ENCODE data around the gene SIK3.
A peak's percentile ranks its signal among the peaks of the same experiment; 100 is the strongest.

Gene SIK3

DNA sequence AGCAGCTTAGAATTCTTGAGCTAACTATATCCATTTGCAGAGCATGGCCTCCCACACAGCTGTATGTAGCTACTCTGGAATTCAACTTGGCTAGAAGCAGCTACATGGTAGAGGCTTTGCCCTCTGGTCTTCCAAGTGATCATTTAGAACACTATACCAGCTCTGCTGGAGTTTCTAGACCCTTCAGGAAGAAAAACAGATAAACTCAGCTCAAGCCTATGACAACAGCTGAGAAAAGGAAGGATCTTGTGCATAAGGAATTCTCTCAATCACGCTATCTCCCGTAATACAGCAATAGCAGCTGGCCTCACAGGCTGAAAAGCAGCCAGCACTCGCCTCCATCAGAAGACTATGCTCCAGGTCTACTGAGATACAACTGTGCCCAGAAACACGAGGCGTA, 210.2 kb downstream of the SIK3 start:
- DNase-seq = peak; percentile 65

DNA sequence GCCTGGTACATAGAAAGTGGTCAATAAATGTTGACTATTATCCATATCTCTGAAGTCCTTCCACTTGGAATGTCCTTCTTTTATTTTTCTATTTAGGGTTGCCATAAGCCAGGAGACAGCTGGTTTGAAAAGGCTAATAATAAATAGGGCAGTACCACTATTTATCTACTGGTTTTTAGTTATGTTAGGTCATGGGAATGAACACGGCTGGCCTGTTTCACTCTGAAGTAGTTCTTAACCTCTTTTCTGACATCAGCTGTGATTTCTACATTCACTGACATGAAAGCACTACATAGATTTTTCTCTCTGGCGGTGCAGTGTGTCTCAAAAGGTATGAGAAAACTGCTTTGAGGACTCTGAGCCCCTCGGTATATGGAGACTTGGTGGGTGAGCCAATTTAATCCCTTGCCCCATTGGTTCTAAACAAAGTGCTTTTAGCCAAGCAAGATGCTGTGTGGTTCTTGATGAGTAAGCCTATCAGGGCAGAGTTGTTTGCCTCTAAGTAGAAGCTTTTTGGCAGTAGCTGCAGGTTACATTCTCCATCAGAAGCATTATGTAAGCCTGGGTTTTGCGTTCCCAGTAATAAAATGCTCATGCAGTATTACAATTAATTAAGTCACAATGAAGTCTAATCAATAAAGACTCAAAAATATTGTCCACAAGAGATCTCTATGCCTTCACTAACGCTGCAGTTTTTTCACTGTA, 212.1 kb downstream of the SIK3 start:
- peak; percentile 13 for DNase-seq

DNA sequence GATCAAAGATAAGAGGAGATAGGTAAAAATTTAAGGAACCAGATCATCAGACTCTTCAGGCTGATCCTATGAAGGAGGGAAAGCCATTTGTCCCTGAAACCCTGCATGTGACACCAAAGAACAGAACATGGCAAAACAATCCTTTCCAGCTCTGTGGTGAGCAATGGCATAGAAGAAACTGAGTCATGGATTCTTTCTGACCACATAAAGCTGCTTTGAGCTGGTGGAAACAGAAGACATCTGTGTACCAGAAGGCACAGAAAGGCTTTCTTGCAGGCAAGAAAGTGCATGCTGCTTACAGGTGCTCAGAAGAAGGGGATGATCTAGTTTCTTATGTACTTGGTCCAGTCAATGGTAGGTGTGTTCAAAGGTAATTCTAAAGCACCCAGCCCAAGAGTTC, 215.8 kb downstream of the SIK3 start:
- peak; percentile 79 for DNase-seq

GRCh38 chr11:116881143-116881542, 217.1 kb downstream of the SIK3 start:
- no peak for DNase-seq

DNA sequence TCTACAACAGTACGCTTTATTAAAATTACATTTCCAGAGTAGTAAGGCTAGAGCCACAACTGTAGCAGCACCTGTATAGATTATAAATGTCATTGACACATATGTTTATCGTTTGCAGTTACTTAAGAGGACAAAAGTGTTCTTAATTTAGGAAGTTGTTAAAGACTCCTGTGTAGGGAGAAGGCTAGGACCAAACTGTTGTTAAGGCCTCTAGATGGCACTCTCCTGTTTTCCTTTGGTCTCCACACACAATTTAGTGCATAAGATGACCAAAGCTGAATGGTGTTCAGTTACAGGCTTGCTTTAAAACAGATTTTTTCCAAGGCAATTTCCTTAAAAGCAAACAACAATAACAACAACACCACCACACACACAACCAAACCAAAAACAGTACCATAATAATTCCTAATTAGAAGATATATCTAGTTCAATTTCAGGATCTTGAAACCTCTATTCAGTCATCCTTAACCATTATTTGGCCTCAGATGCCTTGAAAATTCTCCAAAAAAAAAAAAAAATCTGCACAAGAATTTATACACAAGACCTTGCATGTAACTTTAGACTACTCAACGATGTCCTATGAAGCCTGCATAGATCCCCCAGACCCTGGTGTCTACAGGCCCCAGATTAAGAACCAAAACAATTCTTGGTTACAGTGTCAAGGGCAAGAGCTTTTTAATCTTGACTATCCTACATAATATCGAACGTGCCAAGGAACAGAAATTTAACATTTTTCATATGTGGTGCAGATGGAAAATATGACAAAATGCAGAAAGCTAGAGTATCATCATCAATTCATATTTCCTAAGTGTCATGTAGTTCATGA, 218.2 kb downstream of the SIK3 start:
- DNase-seq = peak; percentile 71

DNA sequence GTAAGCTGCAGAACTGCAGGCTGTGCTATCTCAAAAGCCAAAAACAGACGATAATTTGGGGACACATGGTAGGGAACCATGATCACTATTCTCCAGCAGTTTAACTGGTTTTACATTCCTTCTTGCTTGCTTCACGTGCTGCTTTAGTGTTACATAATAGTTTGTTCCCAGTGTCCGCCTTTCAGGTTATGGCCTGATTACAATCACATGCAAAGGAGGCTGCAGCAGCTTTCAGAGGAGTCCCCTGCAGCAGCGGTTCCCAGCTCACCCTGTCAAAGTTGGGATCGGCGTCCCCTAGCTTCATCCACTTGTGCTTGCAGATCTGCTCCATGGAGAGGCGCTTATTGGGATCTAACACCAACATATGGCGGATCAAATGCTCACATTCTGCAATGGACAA, 221.6 kb downstream of the SIK3 start:
- DNase-seq = no peak

GRCh38 chr11:116875194-116875593, 223.0 kb downstream of the SIK3 start:
- DNase-seq = no peak

DNA sequence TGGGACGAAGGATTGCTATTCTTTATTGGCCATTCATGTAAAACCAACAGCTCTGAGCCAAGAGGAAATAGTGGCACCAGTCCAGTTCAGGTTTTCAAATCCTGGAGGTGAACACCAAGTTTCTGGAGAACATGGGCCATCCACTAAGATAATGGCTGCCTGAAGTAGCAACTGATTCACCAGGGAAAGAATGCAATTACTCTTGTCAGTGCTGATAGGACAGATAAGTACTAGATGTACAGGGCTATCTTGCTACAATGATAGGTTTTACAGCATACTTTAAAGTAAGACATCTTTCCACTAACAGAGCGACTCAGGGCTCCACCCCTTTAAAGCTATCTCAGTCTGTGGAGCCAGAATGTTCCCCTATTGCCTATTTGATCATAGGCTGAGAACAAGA, 224.0 kb downstream of the SIK3 start:
- peak; percentile 83 for DNase-seq

- no peak for DNase-seq
Observed at GRCh38 chr11:116873381-116873780, 224.8 kb downstream of the SIK3 start.

DNA sequence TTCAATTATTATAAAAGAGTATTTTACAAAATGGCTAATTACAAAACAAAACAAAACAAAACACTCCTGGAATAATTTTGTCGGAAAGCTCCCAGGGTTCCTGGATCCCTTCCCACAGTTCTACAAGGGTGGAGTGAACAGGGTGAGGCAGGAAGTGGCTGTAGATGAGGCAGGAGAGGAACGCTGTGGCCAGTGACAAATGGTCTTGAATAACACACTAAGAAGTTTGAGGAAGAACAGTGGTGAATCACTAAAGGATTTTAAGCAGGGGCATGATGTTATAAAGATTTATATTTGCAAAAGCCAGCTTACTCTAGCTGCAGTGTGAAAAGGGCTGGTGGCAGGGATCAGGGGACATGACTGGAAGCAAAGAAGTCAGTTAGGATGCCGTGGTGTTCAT, 227.0 kb downstream of the SIK3 start:
- DNase-seq = peak; percentile 90

DNA sequence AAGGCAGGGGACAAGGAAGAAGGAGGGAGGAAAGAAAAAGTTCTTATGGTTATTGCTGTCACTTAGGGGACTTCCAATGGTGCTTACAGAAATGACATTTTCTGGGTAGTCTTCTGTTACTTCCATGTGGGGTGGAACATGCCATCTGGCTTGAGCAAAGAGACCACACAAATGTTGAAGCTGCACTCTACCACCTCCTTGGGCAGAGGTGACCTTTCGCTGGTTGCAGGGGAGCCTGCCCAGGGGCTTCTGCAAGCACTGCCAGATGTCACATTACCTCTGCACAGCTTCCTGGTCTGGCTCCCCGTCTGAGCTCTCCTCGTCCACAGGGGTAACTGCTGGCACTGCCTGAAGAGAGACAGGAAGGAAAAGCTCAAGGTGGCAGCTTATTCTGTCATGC, 228.2 kb downstream of the SIK3 start:
- DNase-seq = no peak

- DNase-seq = no peak
Observed at GRCh38 chr11:116869610-116870009, 228.6 kb downstream of the SIK3 start.

GRCh38 chr11:116868066-116868465, 230.2 kb downstream of the SIK3 start:
- no peak for DNase-seq

GRCh38 chr11:116867619-116868018, 230.6 kb downstream of the SIK3 start:
- no peak for DNase-seq

DNA sequence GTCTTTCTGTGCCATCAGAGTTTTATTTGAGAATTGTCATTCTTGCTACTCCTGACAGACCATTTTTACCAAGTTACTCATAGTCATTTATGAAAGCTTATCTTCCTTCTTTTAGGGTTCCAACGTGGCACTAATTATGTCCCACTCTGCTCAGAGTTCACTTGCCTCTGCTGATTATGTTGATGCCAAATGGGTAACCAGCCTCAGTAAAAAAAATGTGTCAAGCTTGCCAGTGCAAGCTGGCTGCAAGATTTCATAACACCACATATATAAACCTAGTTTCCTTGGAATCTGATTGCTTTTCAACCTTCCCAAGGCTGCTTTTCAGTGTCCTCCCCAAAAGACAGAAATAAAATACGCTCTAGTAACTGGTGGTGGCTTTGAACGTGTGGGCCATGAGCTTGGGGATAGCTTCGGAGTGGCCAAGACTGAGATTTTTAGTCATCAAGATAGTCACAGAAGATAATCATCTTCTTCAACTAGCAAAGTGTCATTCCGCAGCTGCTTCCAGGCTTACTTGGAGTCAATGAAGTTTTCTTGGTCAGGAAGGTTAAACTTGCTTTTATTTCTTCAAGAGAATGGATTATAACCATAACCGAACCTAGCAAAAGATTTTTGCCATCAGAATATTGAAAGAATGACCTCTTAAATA, 231.3 kb downstream of the SIK3 start:
- DNase-seq = no peak

DNA sequence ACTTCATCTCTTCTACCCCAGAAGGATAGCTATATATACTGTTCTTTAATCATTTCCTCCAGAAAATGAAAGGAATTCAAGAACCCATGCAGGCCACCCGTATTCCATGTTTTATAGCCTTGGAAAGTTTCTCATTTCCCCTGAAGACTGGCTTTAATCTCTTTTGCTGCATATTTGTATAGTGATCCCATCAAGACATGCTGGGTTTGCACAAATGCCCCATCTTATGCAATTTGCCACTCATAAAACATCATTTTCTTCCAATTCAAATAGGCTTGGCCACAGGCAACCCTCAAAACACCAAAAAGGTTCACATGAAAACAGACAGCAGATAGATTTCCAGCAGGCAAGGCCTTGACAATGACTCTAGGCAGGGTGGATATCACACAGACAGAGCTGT, 232.5 kb downstream of the SIK3 start:
- peak; percentile 86 for DNase-seq

DNA sequence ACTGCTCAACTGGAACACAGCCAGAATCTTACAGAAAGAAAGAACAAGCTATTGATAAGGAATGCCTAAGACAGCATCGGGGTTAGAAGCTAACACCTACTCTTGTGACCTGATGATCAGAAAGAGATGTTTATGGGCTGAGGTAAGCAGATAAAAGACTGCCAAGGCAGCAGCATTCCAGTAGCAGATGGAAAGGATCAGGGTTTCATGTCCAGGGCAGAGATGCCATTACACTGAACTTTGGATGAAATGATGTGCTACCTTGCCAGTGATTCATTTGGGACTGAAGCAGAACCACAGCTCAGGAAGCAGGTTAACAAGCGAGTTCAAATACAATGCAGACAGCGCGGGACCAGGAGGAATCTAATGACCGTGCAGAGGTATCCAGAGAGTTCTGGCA, 233.7 kb downstream of the SIK3 start:
- DNase-seq = peak; percentile 37

DNA sequence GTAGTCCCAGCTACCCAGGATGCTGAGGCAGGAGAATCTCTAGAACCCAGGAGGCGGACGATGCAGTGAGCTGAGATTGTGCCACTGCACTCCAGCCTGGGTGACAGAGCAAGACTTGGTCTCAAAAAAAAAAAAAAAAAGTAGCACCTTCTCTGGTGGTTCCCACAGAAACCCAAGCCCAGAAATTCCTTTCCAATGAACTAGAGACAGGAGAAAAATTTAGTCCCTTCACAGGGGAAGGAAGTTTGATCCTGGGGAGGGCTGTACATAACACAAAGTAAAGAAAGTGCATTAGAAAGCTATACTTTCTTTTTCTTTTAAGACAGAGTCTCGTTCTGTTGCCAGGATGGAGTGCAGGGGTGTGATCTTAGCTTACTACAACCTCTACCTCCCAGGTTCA, 235.3 kb downstream of the SIK3 start:
- peak; percentile 41 for DNase-seq

DNA sequence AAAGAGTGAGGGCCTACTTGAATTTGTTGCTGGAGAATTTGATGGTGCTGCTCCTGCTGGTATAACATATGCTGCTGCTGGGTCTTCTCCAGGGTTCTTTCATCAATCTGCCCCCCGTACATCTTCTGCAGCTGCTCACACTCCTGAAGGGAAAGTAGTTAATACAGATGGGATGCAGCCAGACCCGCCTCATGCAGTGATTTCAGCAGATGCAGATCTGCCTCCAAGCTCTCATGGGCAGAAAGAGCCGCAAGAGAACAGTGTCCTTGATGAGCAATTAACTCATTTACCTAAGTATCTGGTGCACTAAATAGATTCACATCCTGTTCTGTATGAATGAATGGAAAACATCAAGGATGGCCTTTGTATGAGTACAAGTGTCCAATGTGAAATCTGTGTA, 236.0 kb downstream of the SIK3 start:
- peak; percentile 28 for DNase-seq

DNA sequence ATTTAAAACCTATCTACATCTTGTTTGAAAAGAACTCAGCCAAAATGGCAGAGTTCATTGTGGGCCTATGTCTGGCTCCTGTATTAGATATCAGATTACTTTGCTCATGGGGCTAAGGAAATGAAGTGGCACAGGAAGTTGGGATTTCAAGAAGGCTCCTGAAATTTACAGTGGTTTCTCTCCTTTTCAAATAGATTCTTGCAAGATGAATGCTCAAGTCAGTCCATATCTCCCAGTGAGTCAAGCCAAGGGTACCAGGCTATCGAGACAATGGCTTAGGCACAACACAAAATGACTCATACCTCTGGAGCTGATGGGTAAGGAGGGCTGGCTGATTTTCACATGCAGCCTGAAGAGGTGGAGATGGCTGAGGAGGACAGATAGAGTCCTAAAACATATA, 236.7 kb downstream of the SIK3 start:
- peak; percentile 67 for DNase-seq

DNA sequence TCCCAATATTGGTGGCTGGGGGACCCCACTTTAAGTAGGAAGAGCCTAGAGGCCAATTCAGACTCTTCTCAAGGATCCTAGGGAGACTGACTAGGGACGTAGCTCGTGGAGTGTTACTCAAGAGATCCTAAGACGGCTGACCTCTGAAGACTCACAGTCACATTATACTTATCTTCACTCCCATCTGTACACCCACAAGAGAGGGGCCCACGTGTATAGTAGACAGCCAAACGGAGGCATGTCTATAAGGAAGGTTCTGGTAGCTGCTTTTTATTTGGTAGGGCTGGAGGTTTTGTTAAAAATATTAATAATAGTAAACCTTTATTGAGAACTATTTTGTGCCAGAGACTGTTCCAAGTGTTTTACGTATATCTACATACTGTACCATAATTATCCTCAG, 237.9 kb downstream of the SIK3 start:
- no peak for DNase-seq

- DNase-seq = no peak
Observed at GRCh38 chr11:116859175-116859574, 239.1 kb downstream of the SIK3 start.

- no peak for DNase-seq
Observed at GRCh38 chr11:116857936-116858335, 240.3 kb downstream of the SIK3 start.

GRCh38 chr11:116857316-116857715, 240.9 kb downstream of the SIK3 start:
- peak; percentile 23 for DNase-seq

Data from fibroblast of upper back skin (primary cell).